Kidney (tissue), 14 donors: ENCODE results near the gene GPRC5B. TPM values are rescaled to one million over a fixed set of nuclear protein-coding genes. Genes with fewer than 3 reads are reported as not detected.

Experiments used
- DNase-seq, 5 donors: peaks; one replicate each; pipeline ENCODE4 v3.0.0-alpha.2; 2013 to 2020
- FAIRE-seq: peaks from 2 replicates; lab custom pipeline; 2012; peaks lifted over from hg19 to GRCh38; lab: Jason Lieb, UNC
- H3K27ac ChIP-seq, 2 donors: one replicate each; pipeline ENCODE4 v1.7.0; 2013; ENCODE audit warnings: low read depth in 2 of 2, low read length in 2 of 2, inconsistent platforms in 1 of 2
- H3K27me3 ChIP-seq: one replicate; pipeline ENCODE4 v1.7.1; 2013; ENCODE audit warnings: low read length, inconsistent platforms; ENCODE audit not compliant: control insufficient read depth, insufficient read depth
- H3K36me3 ChIP-seq, 3 donors: one replicate each; pipeline versions ENCODE4 v1.7.0 to v1.7.1; 2013; ENCODE audit warnings: low read length in 3 of 3, control low read depth in 1 of 3, inconsistent platforms in 1 of 3; ENCODE audit not compliant: insufficient read depth in 3 of 3, control insufficient read depth in 2 of 3
- H3K4me1 ChIP-seq, 3 donors: one replicate each; pipeline versions ENCODE4 v1.7.0 to v1.7.1; 2013; ENCODE audit warnings: low read length in 3 of 3, inconsistent platforms in 1 of 3, low read depth in 1 of 3; ENCODE audit not compliant: control insufficient read depth in 2 of 3, insufficient read depth in 2 of 3
- H3K4me3 ChIP-seq, 3 donors: one replicate each; pipeline versions ENCODE4 v1.7.0 to v1.8.1; 2013; ENCODE audit warnings: low read length in 3 of 3, control low read depth in 1 of 3, inconsistent platforms in 1 of 3
- H3K9ac ChIP-seq, 3 donors: one replicate each; pipeline versions ENCODE4 v1.7.0 to v1.7.1; 2013; ENCODE audit warnings: low read length in 3 of 3, control low read depth in 1 of 3, inconsistent platforms in 1 of 3
- H3K9me3 ChIP-seq, 3 donors: one replicate each; pipeline versions ENCODE4 v1.7.0 to v1.7.1; 2013; ENCODE audit warnings: low read length in 3 of 3, control low read depth in 1 of 3, inconsistent platforms in 1 of 3; ENCODE audit not compliant: control insufficient read depth in 2 of 3, insufficient read depth in 1 of 3
- intact Hi-C: fragments of 100-400 bp; cut with DNase I; formaldehyde crosslinking; loops from one replicate; pipeline ENCODE4 v1.11.1; 2022
- polyA plus RNA-seq: library from polyadenylated mRNA; stranded (reverse); fragments of 350-450 nt; fragmentation: Illumina TruSeq; extraction: RNeasy Lipid Tissue Mini Kit (QIAGEN cat#74804); gene quantifications from one replicate; pipeline ENCODE4 v1.2.3, GENCODE V29; 2014; ENCODE audit warnings: low read depth, low replicate concordance; ENCODE audit not compliant: insufficient read depth
- total RNA-seq: library from RNA; stranded (reverse); fragmentation: NEBNext Ultra II Directional; extraction: Animal tissue kit (Norgen Biotek cat#: 25700); gene quantifications from one replicate; pipeline ENCODE4 v1.2.1, GENCODE V29; 2021
- TF ChIP-seq, protein P1 (sequence below): IDR thresholded peaks from 3 replicates; pipeline ENCODE4 v1.5.1; 2012; ENCODE audit warnings: mild to moderate bottlenecking, moderate library complexity, borderline replicate concordance; ENCODE audit not compliant: insufficient read depth; ENCODE audit errors: extremely low read depth
- donor health status: control.
- donor health status: control.
- donor health status: control.
- donor health status: control.
- donor health status: control.
- donor health status: DM: yes; HTN: yes; CAD: no.
- donor health status: Normal renal cell carcinoma (clear cell type).

Gene GPRC5B
- total and polyA plus RNA-seq, 2 donors from 2014 or later: 53.1 to 66.3 TPM

GRCh38 chr16:19886073-19886941, 1.7 kb upstream of the GPRC5B start:
- intact Hi-C loops: loop anchor here (5.0 kb wide), 1 partner anchor 289 kb away; no protein-coding TSS in a partner anchor
- no peak for FAIRE-seq
- no peak overlapping the region for H3K27ac ChIP-seq
- DNase-seq: peak; percentile 83 to 90 (median 88)
- peaks cover 0 to 14% (median 5%) of the 10 kb centered on the region in 3 donors for H3K4me1 ChIP-seq
- peak overlapping the region in 2 of 3 donors; percentile 31 to 72 for H3K4me3 ChIP-seq
- no peaks in the 10 kb centered on the region for H3K36me3 ChIP-seq
- H3K27me3 ChIP-seq: no peaks in the 10 kb centered on the region
- H3K9ac ChIP-seq: no peak overlapping the region
- TF ChIP-seq, protein P1, sequence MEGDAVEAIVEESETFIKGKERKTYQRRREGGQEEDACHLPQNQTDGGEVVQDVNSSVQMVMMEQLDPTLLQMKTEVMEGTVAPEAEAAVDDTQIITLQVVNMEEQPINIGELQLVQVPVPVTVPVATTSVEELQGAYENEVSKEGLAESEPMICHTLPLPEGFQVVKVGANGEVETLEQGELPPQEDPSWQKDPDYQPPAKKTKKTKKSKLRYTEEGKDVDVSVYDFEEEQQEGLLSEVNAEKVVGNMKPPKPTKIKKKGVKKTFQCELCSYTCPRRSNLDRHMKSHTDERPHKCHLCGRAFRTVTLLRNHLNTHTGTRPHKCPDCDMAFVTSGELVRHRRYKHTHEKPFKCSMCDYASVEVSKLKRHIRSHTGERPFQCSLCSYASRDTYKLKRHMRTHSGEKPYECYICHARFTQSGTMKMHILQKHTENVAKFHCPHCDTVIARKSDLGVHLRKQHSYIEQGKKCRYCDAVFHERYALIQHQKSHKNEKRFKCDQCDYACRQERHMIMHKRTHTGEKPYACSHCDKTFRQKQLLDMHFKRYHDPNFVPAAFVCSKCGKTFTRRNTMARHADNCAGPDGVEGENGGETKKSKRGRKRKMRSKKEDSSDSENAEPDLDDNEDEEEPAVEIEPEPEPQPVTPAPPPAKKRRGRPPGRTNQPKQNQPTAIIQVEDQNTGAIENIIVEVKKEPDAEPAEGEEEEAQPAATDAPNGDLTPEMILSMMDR: peak; percentile 100
- H3K9me3 ChIP-seq: no peaks in the 10 kb centered on the region

DNA sequence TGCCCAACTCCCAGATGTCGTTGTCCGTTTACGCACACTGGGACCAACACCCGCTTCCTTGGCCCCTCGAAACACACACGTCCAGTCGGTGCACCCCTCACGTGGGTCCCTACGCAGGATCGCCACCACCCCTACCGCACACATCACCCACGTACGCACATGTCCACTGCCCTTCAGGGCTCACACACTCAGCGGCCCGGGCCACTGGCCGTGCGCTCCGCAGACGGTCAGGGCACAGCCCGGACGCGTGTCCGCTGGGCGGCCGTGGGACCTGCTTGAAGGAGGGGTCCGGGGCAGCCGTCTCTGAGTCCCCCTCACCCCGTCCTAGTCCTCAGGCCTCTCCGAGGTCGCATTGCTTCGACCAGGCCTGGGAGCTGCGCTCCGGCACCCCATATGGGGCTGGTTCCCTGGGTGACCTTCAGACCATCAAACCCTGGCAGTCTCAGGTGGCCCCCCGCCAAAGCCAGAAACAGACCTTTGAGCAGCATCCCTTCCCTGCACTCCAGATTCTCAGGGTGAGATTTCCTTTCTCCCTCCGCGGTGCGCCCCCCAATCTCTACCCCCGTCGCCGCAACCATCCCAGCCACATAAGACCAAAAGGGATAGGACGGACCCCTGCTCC, 914 bp upstream of the GPRC5B start:
- Histone ChIP-seq H3K36me3 (peaks cover 0 to 2% (median 0%) of the 10 kb centered on the region in 3 donors), H3K27me3 (no peaks in the 10 kb centered on the region), H3K27ac (no peak overlapping the region), H3K9ac (peak overlapping the region in 2 of 3 donors; percentile 17 to 67), H3K4me3 (peak overlapping the region; percentile 23 to 72 (median 65)), H3K9me3 (no peaks in the 10 kb centered on the region), H3K4me1 (peaks cover 0 to 17% (median 5%) of the 10 kb centered on the region in 3 donors)
- no peak for FAIRE-seq
- TF ChIP-seq, protein P1: no peak
- intact Hi-C loops: loop anchor here (5.0 kb wide), 1 partner anchor 288 kb away; no protein-coding TSS in a partner anchor
- DNase-seq: peak in 2 of 5 donors; percentile 57 to 67

DNA sequence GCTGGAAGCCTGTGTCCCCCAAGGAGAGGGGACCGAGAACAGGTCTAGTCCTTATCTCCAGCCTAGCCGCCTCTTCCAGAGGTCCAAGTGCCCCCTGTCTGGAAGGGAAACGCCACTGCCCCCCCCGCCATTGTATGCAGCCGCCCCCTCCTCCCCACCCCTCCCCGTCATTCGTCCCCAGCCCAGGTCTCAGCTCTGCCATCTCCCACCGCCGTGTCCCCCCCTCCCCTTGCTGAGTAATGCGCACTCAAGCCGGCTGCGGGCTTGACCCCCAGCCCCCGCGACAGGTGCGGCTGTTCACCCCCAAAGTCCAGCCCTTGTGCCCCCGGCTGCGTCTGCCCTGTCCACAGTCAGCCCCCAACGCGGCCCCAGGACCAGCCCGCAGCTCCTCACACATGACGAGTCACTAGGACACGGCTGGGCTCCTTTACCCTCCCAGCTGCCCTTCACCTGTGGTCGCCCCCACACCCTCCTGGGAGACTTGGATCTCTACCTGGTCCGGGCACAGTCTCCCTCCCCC, 622 bp downstream of the GPRC5B start:
- TF ChIP-seq, protein P1: no peak
- Histone ChIP-seq H3K9me3 (no peaks in the 10 kb centered on the region), H3K9ac (peak overlapping the region; percentile 51 to 66 (median 63)), H3K27me3 (no peaks in the 10 kb centered on the region), H3K4me1 (peaks cover 0 to 19% (median 5%) of the 10 kb centered on the region in 3 donors), H3K36me3 (peaks cover 0 to 2% (median 0%) of the 10 kb centered on the region in 3 donors), H3K4me3 (peak overlapping the region; percentile 56 to 76 (median 63)), H3K27ac (peak overlapping the region; percentile 59 to 85)
- FAIRE-seq (no peak), DNase-seq (peak in 4 of 5 donors; percentile 47 to 83 (median 69))
- intact Hi-C loops: no loop called here
